ENCODE data around the gene RHOT2.
A peak's percentile ranks its signal among the peaks of the same experiment; 100 is the strongest.

The RHOT2 gene

GRCh38 chr16:716768-717325 lies 48.9 kb downstream of the RHOT2 start:
- no peak for DNase-seq

GRCh38 chr16:717450-718245 lies 49.7 kb downstream of the RHOT2 start:
- DNase-seq, result no peak

GRCh38 chr16:718389-718788 lies 50.5 kb downstream of the RHOT2 start:
- no peak for DNase-seq

- DNase-seq, result no peak
These were observed 51.0 kb downstream of the RHOT2 start for GRCh38 chr16:718922-719321.

GRCh38 chr16:719815-720446 lies 52.0 kb downstream of the RHOT2 start:
- DNase-seq, result no peak

GRCh38 chr16:720447-720989 lies 52.6 kb downstream of the RHOT2 start:
- DNase-seq, result peak; percentile 18

- peak; percentile 61 for DNase-seq
These were observed 53.2 kb downstream of the RHOT2 start, which contains the start of gene ANTKMT for GRCh38 chr16:720990-721764. TSS of gene ANTKMT (plus strand) at chr16:721146. CDS start at chr16:721275, 129 bp downstream.

- no peak for DNase-seq
These were observed 54.0 kb downstream of the RHOT2 start for GRCh38 chr16:721765-722540.

GRCh38 chr16:722835-723633 lies 55.1 kb downstream of the RHOT2 start:
- DNase-seq, result no peak

- no peak for DNase-seq
These were observed 55.8 kb downstream of the RHOT2 start for GRCh38 chr16:723695-724094.
